Smooth muscle cell (in vitro differentiated cells): ENCODE data around the gene ANXA8. TPM values are rescaled to one million over a fixed set of nuclear protein-coding genes. Genes with fewer than 3 reads are reported as not detected.
"Not testable (repeated sequence)": the region's sequence is repeated elsewhere in the genome, so short reads cannot be mapped to it uniquely, and the experiment has no call there.

Source experiments
- DNase-seq: peaks from one replicate; lab custom pipeline; 2025; ENCODE audit not compliant: unreplicated experiment; lab: John Stamatoyannopoulos, UW
- H2AFZ ChIP-seq: fragments of 200-600 bp; sonication (generic); 2 replicates; pipeline ENCODE4 v1.6.0; 2016; ENCODE audit warnings: antibody characterized with exemption, low read depth, mild to moderate bottlenecking
- H3F3A ChIP-seq: fragments of 200-600 bp; sonication (generic); 2 replicates; pipeline ENCODE4 v1.6.0; 2017; ENCODE audit warnings: antibody characterized with exemption, low read depth
- H3K27ac ChIP-seq: fragments of 200-600 bp; sonication (generic); 2 replicates; pipeline ENCODE4 v1.5.1; 2016; ENCODE audit warnings: low read depth, mild to moderate bottlenecking
- H3K27me3 ChIP-seq: fragments of 200-600 bp; sonication (generic); 2 replicates; pipeline ENCODE4 v1.6.1; 2016; ENCODE audit warnings: low read depth, mild to moderate bottlenecking
- H3K36me3 ChIP-seq: fragments of 200-600 bp; sonication (generic); 2 replicates; pipeline ENCODE4 v1.5.1; 2016; ENCODE audit warnings: low read depth
- H3K4me1 ChIP-seq: fragments of 200-600 bp; sonication (generic); 2 replicates; pipeline ENCODE4 v1.5.1; 2016; ENCODE audit warnings: low read depth
- H3K4me2 ChIP-seq: fragments of 200-600 bp; sonication (generic); 2 replicates; pipeline ENCODE4 v1.6.0; 2016; ENCODE audit warnings: mild to moderate bottlenecking
- H3K4me3 ChIP-seq: fragments of 200-600 bp; sonication (generic); 2 replicates; pipeline ENCODE4 v1.5.1; 2016; ENCODE audit warnings: mild to moderate bottlenecking
- H3K79me2 ChIP-seq: fragments of 200-600 bp; sonication (generic); 2 replicates; pipeline ENCODE4 v1.6.0; 2016; ENCODE audit warnings: low read depth, mild to moderate bottlenecking
- H3K9ac ChIP-seq: fragments of 200-600 bp; sonication (generic); 2 replicates; pipeline ENCODE4 v1.6.0; 2016; ENCODE audit warnings: low read depth
- H3K9me3 ChIP-seq: fragments of 200-600 bp; sonication (generic); replicated peaks from 2 replicates; pipeline ENCODE4 v1.5.1; 2016; ENCODE audit warnings: low read depth
- H4K20me1 ChIP-seq: fragments of 200-600 bp; sonication (generic); 2 replicates; pipeline ENCODE4 v1.6.0; 2016; ENCODE audit warnings: low read depth
- WGBS: methylation state at CpG from one replicate; pipeline ENCODE4 v1.1.7; 2016; ENCODE audit warnings: low lambda C conversion rate; 5-methylcytosine and 5-hydroxymethylcytosine counted together
- polyA plus RNA-seq: library from polyadenylated mRNA; unstranded; fragments of >200 nt; fragmentation: Nextera tagmentation; extraction: Ambion mirVana; gene quantifications from 2 replicates; pipeline ENCODE4 v1.2.1, GENCODE V29; 2016
- total RNA-seq: library from RNA; depleted of rRNA; stranded (reverse); fragments of >200 nt; gene quantifications from 2 replicates; pipeline ENCODE4 v1.2.3, GENCODE V29; 2014

The ANXA8 gene
- total and polyA plus RNA-seq, 2 experiments from 2014 or later, result 17.1 to 55.1 TPM

- H3K4me3 ChIP-seq, H3K9me3 ChIP-seq, H3K79me2 ChIP-seq, H3F3A ChIP-seq, H3K27me3 ChIP-seq, H4K20me1 ChIP-seq, H3K36me3 ChIP-seq, H3K4me2 ChIP-seq, H3K4me1 ChIP-seq, DNase-seq, H2AFZ ChIP-seq: not testable (repeated sequence)
- Histone ChIP-seq H3K27ac (peak overlapping the region; percentile 92), H3K9ac (peak overlapping the region; percentile 63)
- 74% methylated on average over 5 of the region's 6 CpGs for WGBS
These were observed 2.1 kb downstream of the ANXA8 start for GRCh38 chr10:47481768-47482181.

- not testable (repeated sequence) for H3F3A ChIP-seq, H4K20me1 ChIP-seq, H3K36me3 ChIP-seq, H3K9me3 ChIP-seq, H3K79me2 ChIP-seq, H2AFZ ChIP-seq, H3K4me2 ChIP-seq, H3K4me3 ChIP-seq, DNase-seq, H3K4me1 ChIP-seq, H3K27me3 ChIP-seq
- Histone ChIP-seq H3K9ac (peak overlapping the region; percentile 50), H3K27ac (peak overlapping the region; percentile 92)
- WGBS, result 31% methylated on average over 8 of the region's 10 CpGs
These were observed 2.6 kb downstream of the ANXA8 start for GRCh38 chr10:47481182-47481766.

GRCh38 chr10:47480133-47480532 is 3.8 kb downstream of the ANXA8 start:
- H4K20me1 ChIP-seq, H3K9ac ChIP-seq, H3K4me3 ChIP-seq: not testable (repeated sequence)

GRCh38 chr10:47478114-47478513 is 5.8 kb downstream of the ANXA8 start:
- H3K27ac ChIP-seq, H3K9ac ChIP-seq, DNase-seq, H3K79me2 ChIP-seq, H4K20me1 ChIP-seq, H3F3A ChIP-seq, H3K36me3 ChIP-seq, H3K9me3 ChIP-seq, H3K4me1 ChIP-seq, H3K4me2 ChIP-seq, H3K4me3 ChIP-seq, H2AFZ ChIP-seq, H3K27me3 ChIP-seq: not testable (repeated sequence)
- WGBS, result 46% methylated on average over 3 of the region's 5 CpGs

More at GRCh38 chr10:47480133-47480532, 3.8 kb downstream of the ANXA8 start:
- not testable (repeated sequence) for H3K4me1 ChIP-seq, H3K27me3 ChIP-seq, H3K9me3 ChIP-seq, H3K79me2 ChIP-seq, DNase-seq, H3K4me2 ChIP-seq, H3K36me3 ChIP-seq, H2AFZ ChIP-seq, H3F3A ChIP-seq, H3K27ac ChIP-seq
- no CpG with 5 or more reads among the region's 3 CpGs for whole genome bisulfite sequencing

GRCh38 chr10:47477078-47477477 is 6.8 kb downstream of the ANXA8 start:
- H3K27ac ChIP-seq, H4K20me1 ChIP-seq, H3K9ac ChIP-seq, H3K36me3 ChIP-seq, H3K4me1 ChIP-seq, H3K9me3 ChIP-seq, H2AFZ ChIP-seq, DNase-seq, H3F3A ChIP-seq, H3K4me2 ChIP-seq, H3K79me2 ChIP-seq, H3K27me3 ChIP-seq, H3K4me3 ChIP-seq: not testable (repeated sequence)
- 96% methylated on average over 7 of the region's 11 CpGs for WGBS

- not testable (repeated sequence) for H3K36me3 ChIP-seq, H3K4me1 ChIP-seq, H3K9ac ChIP-seq, H2AFZ ChIP-seq, H3K27ac ChIP-seq, H3K9me3 ChIP-seq, H3K27me3 ChIP-seq, DNase-seq, H3K79me2 ChIP-seq, H4K20me1 ChIP-seq, H3K4me3 ChIP-seq, H3F3A ChIP-seq, H3K4me2 ChIP-seq
- 83% methylated on average over 5 of the region's 5 CpGs for WGBS
These were observed 8.8 kb downstream of the ANXA8 start for GRCh38 chr10:47475101-47475500.

GRCh38 chr10:47473516-47473915 is 10.4 kb downstream of the ANXA8 start:
- H2AFZ ChIP-seq, H3F3A ChIP-seq, H3K36me3 ChIP-seq, H3K27ac ChIP-seq, H3K79me2 ChIP-seq, H3K27me3 ChIP-seq, H4K20me1 ChIP-seq, H3K4me3 ChIP-seq, H3K4me1 ChIP-seq, H3K9me3 ChIP-seq, DNase-seq, H3K4me2 ChIP-seq, H3K9ac ChIP-seq: not testable (repeated sequence)
- WGBS, result no CpG with 5 or more reads among the region's 7 CpGs

- not testable (repeated sequence) for H3K27me3 ChIP-seq, DNase-seq, H3K9me3 ChIP-seq, H3F3A ChIP-seq, H3K4me1 ChIP-seq, H3K4me2 ChIP-seq, H3K4me3 ChIP-seq, H4K20me1 ChIP-seq, H3K27ac ChIP-seq, H3K36me3 ChIP-seq, H2AFZ ChIP-seq, H3K79me2 ChIP-seq, H3K9ac ChIP-seq
- 100% methylated on average over 1 of the region's 3 CpGs for WGBS
These were observed 11.3 kb downstream of the ANXA8 start for GRCh38 chr10:47472647-47473046.

GRCh38 chr10:47472072-47472471 is 11.8 kb downstream of the ANXA8 start:
- not testable (repeated sequence) for DNase-seq, H3K36me3 ChIP-seq, H3K4me1 ChIP-seq, H3K4me2 ChIP-seq, H3K4me3 ChIP-seq, H3K9me3 ChIP-seq, H3K27me3 ChIP-seq, H2AFZ ChIP-seq, H4K20me1 ChIP-seq, H3K79me2 ChIP-seq, H3K9ac ChIP-seq, H3F3A ChIP-seq, H3K27ac ChIP-seq
- WGBS, result no CpG with 5 or more reads among the region's 5 CpGs
